HepG2 (cell line): ENCODE measurements around the gene RNFT2. TPM values are rescaled to one million over a fixed set of nuclear protein-coding genes. Genes with fewer than 3 reads are reported as not detected.

Experiments used
- HMG20B ChIP-seq: conservative IDR thresholded peaks from 2 replicates; pipeline ENCODE4 v1.6.1; 2016; ENCODE audit warnings: missing genetic modification reagents, missing compliant biosample characterization
- KDM2A ChIP-seq: sonication (generic); formaldehyde crosslinking; IDR thresholded peaks from 2 replicates; pipeline ENCODE4 v1.4.0; 2020; ENCODE audit warnings: low read depth, missing genetic modification reagents, borderline replicate concordance
- KDM5A ChIP-seq: fragments of 200-600 bp; sonication (generic); IDR thresholded peaks from 2 replicates; pipeline ENCODE4 v1.7.0; 2018; ENCODE audit warnings: antibody characterized with exemption, mild to moderate bottlenecking, low read length, borderline replicate concordance
- MED1 ChIP-seq: sonication (generic); formaldehyde crosslinking; IDR thresholded peaks from 2 replicates; pipeline ENCODE4 v1.4.0; 2020; ENCODE audit warnings: missing genetic modification reagents
- NR3C1 ChIP-seq: sonication (generic); formaldehyde crosslinking; IDR thresholded peaks from 2 replicates; pipeline ENCODE4 v1.4.0; 2020; ENCODE audit warnings: missing genetic modification reagents
- SKI ChIP-seq: fragments of 450-650 bp; IDR thresholded peaks from one replicate; pipeline ENCODE4 v1.6.1; 2018; ENCODE audit warnings: mild to moderate bottlenecking; ENCODE audit not compliant: partially characterized antibody
- SMAD3 ChIP-seq: sonication (generic); formaldehyde crosslinking; IDR thresholded peaks from 2 replicates; pipeline ENCODE4 v1.4.0; 2020; ENCODE audit warnings: missing genetic modification reagents
- TBX2 ChIP-seq: sonication (generic); formaldehyde crosslinking; IDR thresholded peaks from 2 replicates; pipeline ENCODE4 v1.5.0; 2020; ENCODE audit warnings: missing genetic modification reagents, mild to moderate bottlenecking, borderline replicate concordance
- TCF7L2 ChIP-seq: IDR thresholded peaks from 2 replicates; pipeline ENCODE4 v1.6.1; 2011; ENCODE audit warnings: mild to moderate bottlenecking, low read depth, low read length, moderate library complexity
- ZNF614 ChIP-seq: IDR thresholded peaks from 2 replicates; pipeline ENCODE4 v1.6.1; 2018; ENCODE audit warnings: missing biosample characterization, missing genetic modification reagents, inconsistent platforms, borderline replicate concordance
- ZNF775 ChIP-seq: sonication (generic); formaldehyde crosslinking; IDR thresholded peaks from 2 replicates; pipeline ENCODE4 v1.4.0; 2020; ENCODE audit warnings: missing genetic modification reagents, mild to moderate bottlenecking, moderate library complexity, borderline replicate concordance
- ZNF781 ChIP-seq: sonication (generic); formaldehyde crosslinking; IDR thresholded peaks from 2 replicates; pipeline ENCODE4 v1.5.1; 2020; ENCODE audit warnings: borderline replicate concordance, mild to moderate bottlenecking, missing genetic modification reagents; ENCODE audit errors: not compliant biosample characterization
- polyA plus RNA-seq, 8 experiments: library from polyadenylated mRNA; depleted of rRNA in 3 of 8; stranded (reverse) in 7 of 8; unstranded in 1 of 8; fragments of >200 nt; fragmentation: Illumina TruSeq in 4 of 8; extraction: Trizol in 4 of 8; gene quantifications; 2 replicates each; pipeline versions ENCODE4 v1.2.1 to v1.2.3, GENCODE V29; 2011 to 2016; ENCODE audit warnings: low read depth in 4 of 8, missing spikeins in 1 of 8, mixed read lengths in 1 of 8; ENCODE audit not compliant: insufficient read depth in 1 of 8
- total RNA-seq, 5 experiments: library from RNA; depleted of rRNA; stranded (reverse); fragments of >200 nt; fragmentation: Illumina TruSeq; extraction: Trizol; gene quantifications; 2 replicates each; pipeline ENCODE4 v1.2.3, GENCODE V29; 2016; ENCODE audit warnings: low read depth in 1 of 5
- TF ChIP-seq, protein P1 (sequence below): IDR thresholded peaks from 2 replicates; pipeline ENCODE4 v1.4.0; 2020; ENCODE audit warnings: mild to moderate bottlenecking, missing genetic modification reagents
- TF ChIP-seq, protein P2 (sequence below): sonication (generic); formaldehyde crosslinking; IDR thresholded peaks from 2 replicates; pipeline ENCODE4 v1.4.0; 2020; ENCODE audit warnings: mild to moderate bottlenecking, missing genetic modification reagents
- TF ChIP-seq, protein P3 (sequence below): IDR thresholded peaks from 2 replicates; pipeline ENCODE4 v1.6.1; 2016
- TF ChIP-seq, protein P4 (sequence below), 2 experiments: sonication (generic) in 1 of 2; formaldehyde crosslinking in 1 of 2; IDR thresholded peaks; 2 replicates each; pipeline versions ENCODE4 v1.4.0 to v1.6.1; 2016 to 2020; ENCODE audit warnings: borderline replicate concordance in 1 of 2, low read depth in 1 of 2, mild to moderate bottlenecking in 1 of 2, missing genetic modification reagents in 1 of 2

The RNFT2 gene
- total and polyA plus RNA-seq, 2 of the 13 experiments (the other 11 are each of a cell fraction or from before 2014, with no cell fraction given): 3.3 to 8.3 TPM

DNA sequence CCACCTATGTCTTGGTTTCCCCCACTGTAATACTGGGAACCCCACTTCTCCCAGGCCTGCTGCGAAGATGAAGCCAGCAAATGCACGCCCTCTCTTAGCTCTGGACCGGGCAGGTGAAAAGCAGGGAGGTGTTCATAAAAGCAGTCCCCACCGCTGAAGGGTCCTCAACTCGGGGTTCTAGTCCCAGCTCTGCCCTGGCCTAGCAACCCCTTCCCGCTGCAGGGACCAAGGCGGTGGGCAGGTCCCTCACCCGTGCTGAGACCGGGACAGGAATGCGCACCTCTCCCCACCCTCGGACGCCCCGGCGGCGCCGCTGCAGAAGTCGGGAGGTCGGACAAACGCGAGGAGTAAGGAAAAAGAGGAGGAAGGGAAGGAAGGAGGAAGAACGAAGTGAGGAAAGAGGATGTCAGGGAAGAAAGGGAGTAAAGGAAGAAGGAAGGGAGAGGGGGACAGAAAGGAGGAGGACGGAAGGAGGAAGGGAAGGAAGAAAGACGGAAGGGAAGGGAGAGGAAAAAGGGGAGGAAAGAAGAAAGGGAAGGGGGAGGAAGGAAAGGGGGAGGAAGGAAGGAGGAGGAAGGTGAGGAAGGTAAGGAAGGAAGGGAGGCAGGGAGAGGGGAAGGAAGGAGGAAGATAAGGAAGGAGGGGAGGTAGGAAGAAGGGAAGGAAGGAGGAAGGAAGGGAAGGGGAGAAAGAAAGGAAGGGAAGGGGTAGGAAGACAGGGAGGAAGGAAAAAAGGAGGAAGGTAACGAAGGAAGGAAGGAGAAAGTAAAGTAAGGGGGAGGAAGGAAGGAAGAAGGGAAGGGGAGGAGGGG is 947 bp upstream of the RNFT2 start (continued):
- TF ChIP-seq, protein P1, sequence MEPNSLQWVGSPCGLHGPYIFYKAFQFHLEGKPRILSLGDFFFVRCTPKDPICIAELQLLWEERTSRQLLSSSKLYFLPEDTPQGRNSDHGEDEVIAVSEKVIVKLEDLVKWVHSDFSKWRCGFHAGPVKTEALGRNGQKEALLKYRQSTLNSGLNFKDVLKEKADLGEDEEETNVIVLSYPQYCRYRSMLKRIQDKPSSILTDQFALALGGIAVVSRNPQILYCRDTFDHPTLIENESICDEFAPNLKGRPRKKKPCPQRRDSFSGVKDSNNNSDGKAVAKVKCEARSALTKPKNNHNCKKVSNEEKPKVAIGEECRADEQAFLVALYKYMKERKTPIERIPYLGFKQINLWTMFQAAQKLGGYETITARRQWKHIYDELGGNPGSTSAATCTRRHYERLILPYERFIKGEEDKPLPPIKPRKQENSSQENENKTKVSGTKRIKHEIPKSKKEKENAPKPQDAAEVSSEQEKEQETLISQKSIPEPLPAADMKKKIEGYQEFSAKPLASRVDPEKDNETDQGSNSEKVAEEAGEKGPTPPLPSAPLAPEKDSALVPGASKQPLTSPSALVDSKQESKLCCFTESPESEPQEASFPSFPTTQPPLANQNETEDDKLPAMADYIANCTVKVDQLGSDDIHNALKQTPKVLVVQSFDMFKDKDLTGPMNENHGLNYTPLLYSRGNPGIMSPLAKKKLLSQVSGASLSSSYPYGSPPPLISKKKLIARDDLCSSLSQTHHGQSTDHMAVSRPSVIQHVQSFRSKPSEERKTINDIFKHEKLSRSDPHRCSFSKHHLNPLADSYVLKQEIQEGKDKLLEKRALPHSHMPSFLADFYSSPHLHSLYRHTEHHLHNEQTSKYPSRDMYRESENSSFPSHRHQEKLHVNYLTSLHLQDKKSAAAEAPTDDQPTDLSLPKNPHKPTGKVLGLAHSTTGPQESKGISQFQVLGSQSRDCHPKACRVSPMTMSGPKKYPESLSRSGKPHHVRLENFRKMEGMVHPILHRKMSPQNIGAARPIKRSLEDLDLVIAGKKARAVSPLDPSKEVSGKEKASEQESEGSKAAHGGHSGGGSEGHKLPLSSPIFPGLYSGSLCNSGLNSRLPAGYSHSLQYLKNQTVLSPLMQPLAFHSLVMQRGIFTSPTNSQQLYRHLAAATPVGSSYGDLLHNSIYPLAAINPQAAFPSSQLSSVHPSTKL (CRISPR knock-in tag): no peak
- no peak for TF ChIP-seq ZNF775 (CRISPR knock-in tag)
- TF ChIP-seq, protein P2, sequence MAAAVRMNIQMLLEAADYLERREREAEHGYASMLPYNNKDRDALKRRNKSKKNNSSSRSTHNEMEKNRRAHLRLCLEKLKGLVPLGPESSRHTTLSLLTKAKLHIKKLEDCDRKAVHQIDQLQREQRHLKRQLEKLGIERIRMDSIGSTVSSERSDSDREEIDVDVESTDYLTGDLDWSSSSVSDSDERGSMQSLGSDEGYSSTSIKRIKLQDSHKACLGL (CRISPR knock-in tag): no peak
- TF ChIP-seq TBX2 (CRISPR knock-in tag): no peak
- TF ChIP-seq HMG20B (CRISPR knock-in tag): no peak
- TF ChIP-seq, protein P3, sequence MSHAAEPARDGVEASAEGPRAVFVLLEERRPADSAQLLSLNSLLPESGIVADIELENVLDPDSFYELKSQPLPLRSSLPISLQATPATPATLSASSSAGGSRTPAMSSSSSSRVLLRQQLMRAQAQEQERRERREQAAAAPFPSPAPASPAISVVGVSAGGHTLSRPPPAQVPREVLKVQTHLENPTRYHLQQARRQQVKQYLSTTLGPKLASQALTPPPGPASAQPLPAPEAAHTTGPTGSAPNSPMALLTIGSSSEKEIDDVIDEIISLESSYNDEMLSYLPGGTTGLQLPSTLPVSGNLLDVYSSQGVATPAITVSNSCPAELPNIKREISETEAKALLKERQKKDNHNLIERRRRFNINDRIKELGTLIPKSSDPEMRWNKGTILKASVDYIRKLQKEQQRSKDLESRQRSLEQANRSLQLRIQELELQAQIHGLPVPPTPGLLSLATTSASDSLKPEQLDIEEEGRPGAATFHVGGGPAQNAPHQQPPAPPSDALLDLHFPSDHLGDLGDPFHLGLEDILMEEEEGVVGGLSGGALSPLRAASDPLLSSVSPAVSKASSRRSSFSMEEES (CRISPR knock-in tag): 0 out of 2 replicates have a peak, but pooled peaks have one; percentile 12
- TF ChIP-seq KDM2A: 0 out of 2 replicates have a peak, but pooled peaks have one; percentile 32
- peak; percentile 11 for TF ChIP-seq SKI
- no peak for TF ChIP-seq ZNF781
- no peak for TF ChIP-seq SMAD3
- TF ChIP-seq ZNF614 (CRISPR knock-in tag): no peak
- no peak for TF ChIP-seq NR3C1 (CRISPR knock-in tag)
- TF ChIP-seq MED1: no peak
- TF ChIP-seq TCF7L2: no peak
- TF ChIP-seq, protein P4, sequence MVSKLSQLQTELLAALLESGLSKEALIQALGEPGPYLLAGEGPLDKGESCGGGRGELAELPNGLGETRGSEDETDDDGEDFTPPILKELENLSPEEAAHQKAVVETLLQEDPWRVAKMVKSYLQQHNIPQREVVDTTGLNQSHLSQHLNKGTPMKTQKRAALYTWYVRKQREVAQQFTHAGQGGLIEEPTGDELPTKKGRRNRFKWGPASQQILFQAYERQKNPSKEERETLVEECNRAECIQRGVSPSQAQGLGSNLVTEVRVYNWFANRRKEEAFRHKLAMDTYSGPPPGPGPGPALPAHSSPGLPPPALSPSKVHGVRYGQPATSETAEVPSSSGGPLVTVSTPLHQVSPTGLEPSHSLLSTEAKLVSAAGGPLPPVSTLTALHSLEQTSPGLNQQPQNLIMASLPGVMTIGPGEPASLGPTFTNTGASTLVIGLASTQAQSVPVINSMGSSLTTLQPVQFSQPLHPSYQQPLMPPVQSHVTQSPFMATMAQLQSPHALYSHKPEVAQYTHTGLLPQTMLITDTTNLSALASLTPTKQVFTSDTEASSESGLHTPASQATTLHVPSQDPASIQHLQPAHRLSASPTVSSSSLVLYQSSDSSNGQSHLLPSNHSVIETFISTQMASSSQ (IDR thresholded peaks at IDR 0.05; ENCODE audit: low read depth): no peak
- TF ChIP-seq, protein P4 (CRISPR knock-in tag; IDR thresholded peaks at IDR 0.05; ENCODE audit: borderline replicate concordance): no peak
- TF ChIP-seq KDM5A: peak; percentile 28; the same call in 1 of the 2 replicates
